ENCODE measurements around the gene SRRM2.

Gene SRRM2

DNA sequence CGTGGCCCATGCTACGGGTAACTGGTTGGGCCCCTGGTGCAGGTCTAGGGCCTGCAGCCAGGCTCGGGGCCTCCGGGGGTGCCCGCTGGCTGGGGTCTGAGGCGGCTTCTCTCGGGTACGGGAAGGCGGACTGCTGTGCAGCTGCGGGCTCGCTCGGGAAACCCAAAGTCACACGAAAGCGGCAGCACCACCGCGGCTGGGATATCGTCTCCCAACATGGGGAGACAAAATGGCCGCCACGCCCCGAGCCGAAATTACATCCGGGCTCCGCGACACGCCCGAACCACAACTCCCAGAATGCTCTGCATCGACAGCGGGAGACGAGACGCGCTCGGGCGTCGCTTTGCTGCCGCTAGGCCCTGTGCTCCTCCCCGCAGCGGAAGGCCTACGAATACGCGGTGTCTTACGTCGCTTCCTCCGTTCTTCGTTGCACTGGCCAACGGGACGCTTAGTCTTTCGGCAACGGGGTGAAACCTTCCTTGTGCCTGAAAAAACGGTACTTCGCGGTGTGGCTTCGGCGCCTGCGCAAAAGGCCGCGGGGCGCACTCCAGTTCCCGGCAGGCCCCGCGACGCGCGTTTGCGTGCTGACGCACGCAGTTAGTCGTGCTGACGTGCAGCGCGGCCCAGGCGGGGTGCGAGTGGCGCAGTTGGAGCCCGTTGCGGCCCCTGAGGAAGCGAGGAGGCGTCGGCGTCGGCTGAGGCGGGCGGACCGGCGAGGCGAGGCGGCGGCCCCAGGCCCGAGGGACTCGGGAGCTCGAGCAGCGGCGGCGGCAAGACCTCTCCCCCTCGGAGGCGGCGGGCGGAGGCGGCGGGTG, at the start of gene SRRM2:
Gene SRRM2, plus strand, starts transcription at position 604 of the 815 bp plus-strand sequence. CDS start 3,727 bp downstream, outside the sequence.
- peak; percentile 96 for DNase-seq

- DNase-seq: no peak
Observed at GRCh38 chr16:2702871-2703745, 49.3 kb upstream of the SRRM2 start.

DNA sequence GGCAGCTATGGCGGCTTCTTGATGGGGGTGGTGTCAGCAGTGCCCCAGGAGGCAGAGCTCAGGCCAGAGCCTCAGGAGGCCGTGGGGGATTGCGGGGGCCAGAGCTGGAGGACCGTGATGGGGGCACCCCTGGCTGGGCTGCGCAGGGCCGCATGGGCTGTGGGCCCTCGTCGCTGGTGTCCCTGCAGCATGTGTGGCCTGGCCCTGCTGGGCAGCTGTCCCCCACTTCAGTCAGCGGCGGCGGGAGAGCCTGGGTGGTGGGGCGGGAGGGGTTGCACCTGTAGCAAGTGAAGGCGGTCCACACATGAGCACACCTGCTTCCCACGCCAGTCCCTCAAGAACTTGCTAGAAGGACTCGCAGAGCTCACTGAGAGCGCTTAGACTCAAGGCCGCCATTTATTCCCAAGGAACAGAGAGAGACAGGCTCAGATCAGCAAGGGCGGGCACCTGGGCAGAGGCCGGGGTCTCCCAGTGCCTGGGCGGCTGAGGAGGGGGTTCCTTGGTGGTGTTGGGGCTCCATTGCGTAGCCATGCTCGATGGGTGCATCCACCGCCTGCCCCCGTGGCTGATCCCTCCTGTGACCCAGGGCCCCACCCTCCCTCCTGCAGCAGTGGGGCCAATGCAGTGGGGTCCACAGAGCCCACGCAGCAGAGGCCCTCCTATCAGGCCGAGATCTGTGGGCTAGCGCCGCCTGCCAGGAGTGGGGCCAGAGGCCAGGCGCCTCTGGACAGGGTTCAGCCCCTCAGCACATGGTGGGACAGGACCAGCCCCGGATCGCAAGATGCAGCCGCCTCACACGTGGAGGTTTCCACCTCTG, 48.1 kb upstream of the SRRM2 start:
- no peak for DNase-seq

DNA sequence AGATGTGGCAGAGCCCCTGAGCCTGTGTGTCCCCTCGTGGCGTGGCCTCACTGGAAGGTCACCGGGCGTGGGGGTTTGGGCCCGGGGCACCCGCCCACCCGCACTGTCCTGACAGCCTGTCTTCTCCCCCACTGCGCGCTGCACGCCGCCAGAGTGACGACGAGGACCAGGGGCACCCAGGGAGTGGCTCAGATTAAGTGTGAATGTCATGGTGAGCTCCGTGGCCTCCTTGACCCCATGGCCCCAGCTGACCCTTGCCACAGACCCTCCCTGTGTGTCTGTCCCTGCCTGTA, 47.5 kb upstream of the SRRM2 start:
- DNase-seq: no peak

GRCh38 chr16:2705351-2705750, 47.1 kb upstream of the SRRM2 start:
- no peak for DNase-seq

DNA sequence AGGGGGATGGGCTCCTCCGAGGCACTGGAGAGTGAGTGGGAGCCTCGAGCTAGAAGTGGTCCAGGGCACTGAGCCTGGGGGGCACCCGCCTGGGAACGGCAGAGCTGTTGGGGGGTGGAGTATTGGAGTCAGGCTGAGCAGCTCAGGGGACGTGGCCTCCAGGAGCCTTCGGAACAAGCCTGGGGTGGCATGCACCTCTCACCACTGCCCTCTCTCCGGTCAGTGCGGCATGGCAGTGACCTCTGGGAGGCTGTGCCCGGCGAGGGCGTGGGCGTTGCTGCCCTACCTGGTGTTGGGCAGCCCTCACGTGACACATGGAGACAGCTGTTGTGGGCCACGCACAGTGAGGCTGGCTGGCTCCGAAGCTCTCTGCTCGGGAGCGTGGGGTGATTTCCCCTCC, 46.4 kb upstream of the SRRM2 start:
- no peak for DNase-seq

GRCh38 chr16:2706611-2707311, 45.7 kb upstream of the SRRM2 start:
- DNase-seq: no peak

GRCh38 chr16:2707368-2708289, 44.8 kb upstream of the SRRM2 start:
- DNase-seq: no peak

DNA sequence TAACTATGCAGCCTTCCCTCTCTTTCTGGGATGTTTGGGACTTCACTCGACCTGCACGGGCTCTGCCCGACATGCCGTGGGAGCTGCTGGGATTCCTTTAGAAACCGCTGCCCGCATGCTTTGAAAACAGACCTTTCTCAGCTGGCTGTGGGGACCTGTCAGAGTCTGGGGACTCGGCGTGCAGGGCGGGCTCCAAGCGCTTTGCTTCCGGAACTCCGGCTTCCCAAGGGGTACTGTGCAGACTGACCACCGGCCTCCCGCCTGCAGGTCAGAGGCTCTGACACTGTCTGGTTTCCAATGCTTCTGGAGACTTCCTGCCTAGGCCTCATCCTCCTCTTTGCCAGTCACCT, 44.2 kb upstream of the SRRM2 start:
- DNase-seq: no peak

GRCh38 chr16:2708955-2709587, 43.4 kb upstream of the SRRM2 start:
- no peak for DNase-seq

DNA sequence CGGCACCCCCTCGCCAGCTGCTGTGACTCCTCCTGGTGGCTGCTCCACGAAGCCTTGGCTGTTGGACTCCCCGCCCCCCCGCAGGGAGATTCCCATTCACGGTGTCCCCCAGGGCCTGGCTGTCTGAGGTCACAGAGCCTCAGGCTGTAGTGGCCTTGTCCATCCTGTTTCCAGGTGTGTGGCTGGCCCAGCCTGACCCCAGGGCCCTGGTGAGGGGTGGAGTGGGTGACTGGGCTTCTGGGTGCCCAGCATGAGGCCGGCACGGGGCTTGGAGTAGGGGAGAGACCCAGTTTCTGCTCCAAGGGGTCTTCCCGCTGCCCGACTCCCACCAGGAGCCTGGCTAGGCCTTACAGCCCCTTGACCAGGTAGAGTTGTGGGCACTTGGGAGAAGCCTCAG, 42.9 kb upstream of the SRRM2 start:
- no peak for DNase-seq

DNA sequence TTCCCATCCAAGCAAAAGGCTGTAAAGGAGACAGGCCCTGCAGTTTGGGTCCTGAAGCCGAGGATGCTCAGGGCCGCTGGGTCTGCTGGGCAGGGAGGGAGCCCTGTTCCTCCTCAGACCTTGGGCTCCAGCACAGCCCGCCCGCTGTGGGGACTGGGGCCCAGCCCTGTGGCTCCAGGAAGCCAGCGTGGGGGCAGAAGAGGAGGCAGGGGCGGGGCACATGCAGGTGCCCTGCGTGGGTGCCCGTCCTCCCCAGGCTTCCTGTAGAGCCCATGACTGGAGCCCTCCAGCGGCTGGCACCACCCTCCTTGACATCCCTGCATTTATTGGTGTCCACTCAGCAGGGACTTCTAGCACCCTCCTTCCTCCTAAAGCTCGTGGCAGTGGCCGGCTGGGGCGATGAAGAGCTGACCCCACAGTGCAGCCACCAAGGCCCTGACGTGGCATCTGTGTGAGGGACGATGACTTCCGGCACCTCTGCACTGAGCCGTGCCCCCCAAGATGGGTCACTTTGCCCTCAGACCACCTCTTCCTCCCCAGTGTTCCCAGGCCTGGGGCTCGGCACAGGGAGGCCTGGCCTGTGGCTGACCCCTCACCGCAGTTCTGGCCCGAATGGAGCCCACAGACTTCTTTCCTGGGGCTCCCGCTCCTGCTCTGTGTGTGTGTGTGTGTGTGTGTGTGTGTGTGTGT, 42.3 kb upstream of the SRRM2 start:
- no peak for DNase-seq

- no peak for DNase-seq
Observed at GRCh38 chr16:2710711-2711231, 41.7 kb upstream of the SRRM2 start.

- no peak for DNase-seq
Observed at GRCh38 chr16:2711370-2712062, 40.9 kb upstream of the SRRM2 start.

DNA sequence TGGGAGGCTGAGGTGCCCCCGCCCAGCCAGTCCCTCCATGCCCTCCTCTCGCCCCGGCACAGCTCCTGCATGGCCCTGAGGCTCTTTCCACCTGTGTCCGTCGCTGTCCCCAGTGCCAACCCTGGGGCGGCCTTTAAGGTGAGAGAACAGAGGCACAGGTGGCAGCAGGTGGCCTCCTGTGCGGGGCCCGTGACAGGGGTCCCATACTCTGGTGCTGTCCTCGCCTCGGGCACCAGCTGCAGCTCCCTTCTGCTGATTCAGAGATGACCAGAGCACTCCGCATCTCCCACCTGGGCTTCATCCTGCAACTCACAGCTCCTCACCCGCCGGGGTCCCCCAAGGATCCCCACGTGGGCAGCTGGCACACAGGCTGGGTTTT, 40.4 kb upstream of the SRRM2 start:
- DNase-seq: no peak

DNA sequence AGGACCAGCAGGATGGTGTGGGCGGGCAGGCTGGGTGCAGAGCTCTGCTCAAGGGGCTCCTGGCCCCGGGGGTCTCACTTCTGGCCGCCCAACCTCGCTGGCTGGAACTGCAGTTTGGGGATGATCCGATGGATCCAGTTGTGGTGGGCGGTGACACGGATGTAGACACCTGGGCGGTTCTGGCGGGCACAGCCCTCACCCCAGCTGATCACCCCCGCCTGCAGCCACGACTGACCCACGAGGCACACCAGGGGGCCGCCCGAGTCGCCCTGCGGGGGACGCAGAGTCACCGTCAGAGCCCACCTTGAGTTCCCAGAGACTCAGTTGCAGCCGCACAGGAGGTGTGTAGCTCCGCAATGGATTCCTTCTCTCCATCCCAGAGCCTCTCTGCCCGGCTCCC, 39.9 kb upstream of the SRRM2 start:
- DNase-seq: no peak

DNA sequence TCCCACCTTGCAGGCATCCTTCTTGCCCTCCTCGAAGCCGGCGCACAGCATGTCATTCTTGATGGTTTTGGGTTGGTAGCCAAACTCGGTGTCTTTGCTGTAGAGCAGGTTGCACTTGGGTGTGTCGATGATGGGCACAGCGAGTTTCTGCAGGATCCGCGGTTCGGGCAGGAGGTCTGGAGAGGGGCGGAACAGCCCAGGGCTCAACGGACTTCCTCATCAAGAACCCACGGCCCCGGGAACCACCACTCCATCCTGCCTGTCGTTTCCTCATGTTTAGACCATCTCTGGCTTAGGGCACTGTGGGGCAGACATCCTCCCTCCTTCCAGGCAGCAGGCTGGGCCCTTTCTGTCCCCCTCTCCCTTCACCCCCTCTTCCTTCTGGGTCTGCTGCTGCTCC, 38.9 kb upstream of the SRRM2 start:
- no peak for DNase-seq

DNA sequence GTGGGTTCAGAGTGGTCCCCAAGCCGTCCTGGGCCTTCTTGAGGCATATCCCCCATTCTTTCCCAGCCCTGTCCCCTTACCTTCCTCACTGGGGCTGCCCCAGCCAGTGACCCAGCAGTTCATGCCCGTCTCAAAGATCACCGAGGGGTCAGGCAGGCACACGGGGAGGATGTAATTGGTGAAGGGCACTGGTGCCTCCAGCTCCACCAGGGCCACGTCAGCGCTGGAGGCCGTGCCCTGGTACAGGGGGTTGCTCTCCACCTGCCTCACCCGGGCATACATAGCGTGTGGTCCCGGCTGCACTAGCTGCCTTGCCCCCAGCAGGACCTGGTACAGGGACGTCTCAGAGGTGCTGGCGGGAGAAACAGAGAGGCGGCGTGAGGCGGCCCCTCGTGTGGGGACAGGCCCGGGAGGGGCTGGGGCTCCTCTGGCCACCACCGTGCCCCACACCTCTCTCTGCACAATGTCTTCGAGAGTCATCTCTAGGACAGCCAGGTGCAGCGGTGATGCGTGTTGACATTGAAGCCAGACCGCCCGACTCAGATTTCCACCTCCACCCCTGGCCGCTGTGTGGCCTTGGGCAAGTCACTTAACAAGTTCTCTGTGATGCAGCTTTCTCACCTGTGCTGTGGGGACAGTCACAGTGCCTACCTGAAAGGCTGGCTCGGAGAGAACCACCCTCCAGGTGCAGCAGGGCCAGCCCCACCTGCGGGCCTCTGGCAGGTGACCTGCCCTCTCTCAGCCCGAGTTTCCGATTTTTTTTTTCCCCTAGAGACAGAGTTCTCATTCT, 38.3 kb upstream of the SRRM2 start:
- no peak for DNase-seq

- no peak for DNase-seq
Observed at GRCh38 chr16:2715064-2715463, 37.4 kb upstream of the SRRM2 start.

Data from activated CD4-positive, alpha-beta T cell treated with anti-CD3 and anti-CD28 coated beads for 48 hours (primary cell).